Embryonic facial prominence (tissue), 1 donor: ENCODE measurements around the gene RNF180.
"Not testable (repeated sequence)": the region's sequence is repeated elsewhere in the genome, so short reads cannot be mapped to it uniquely, and the experiment has no call there.

Experiments used
- DNase-seq: peaks from one replicate; pipeline ENCODE4 v3.0.0-alpha.2; 2016; ENCODE audit errors: extremely low spot score

Gene RNF180

GRCh38 chr5:64397552-64397951, 231.9 kb downstream of the RNF180 start:
- no peak for DNase-seq

GRCh38 chr5:64398735-64399134, 233.1 kb downstream of the RNF180 start:
- DNase-seq: not testable (repeated sequence)

- DNase-seq: not testable (repeated sequence)
These were observed 241.6 kb downstream of the RNF180 start for GRCh38 chr5:64407103-64407825.

GRCh38 chr5:64417390-64417789, 251.7 kb downstream of the RNF180 start:
- no peak for DNase-seq

- DNase-seq: no peak
These were observed 252.4 kb downstream of the RNF180 start for GRCh38 chr5:64418013-64418412.
